Hippocampal formation (tissue), 2 donors: Measurements from ENCODE around the gene BCAN.
"Not testable (repeated sequence)": the region's sequence is repeated elsewhere in the genome, so short reads cannot be mapped to it uniquely, and the experiment has no call there.

Source experiments
- DNase-seq, 2 donors: peaks; one replicate each; lab custom pipeline; 2025; lab: John Stamatoyannopoulos, UW

Gene BCAN, protein sequence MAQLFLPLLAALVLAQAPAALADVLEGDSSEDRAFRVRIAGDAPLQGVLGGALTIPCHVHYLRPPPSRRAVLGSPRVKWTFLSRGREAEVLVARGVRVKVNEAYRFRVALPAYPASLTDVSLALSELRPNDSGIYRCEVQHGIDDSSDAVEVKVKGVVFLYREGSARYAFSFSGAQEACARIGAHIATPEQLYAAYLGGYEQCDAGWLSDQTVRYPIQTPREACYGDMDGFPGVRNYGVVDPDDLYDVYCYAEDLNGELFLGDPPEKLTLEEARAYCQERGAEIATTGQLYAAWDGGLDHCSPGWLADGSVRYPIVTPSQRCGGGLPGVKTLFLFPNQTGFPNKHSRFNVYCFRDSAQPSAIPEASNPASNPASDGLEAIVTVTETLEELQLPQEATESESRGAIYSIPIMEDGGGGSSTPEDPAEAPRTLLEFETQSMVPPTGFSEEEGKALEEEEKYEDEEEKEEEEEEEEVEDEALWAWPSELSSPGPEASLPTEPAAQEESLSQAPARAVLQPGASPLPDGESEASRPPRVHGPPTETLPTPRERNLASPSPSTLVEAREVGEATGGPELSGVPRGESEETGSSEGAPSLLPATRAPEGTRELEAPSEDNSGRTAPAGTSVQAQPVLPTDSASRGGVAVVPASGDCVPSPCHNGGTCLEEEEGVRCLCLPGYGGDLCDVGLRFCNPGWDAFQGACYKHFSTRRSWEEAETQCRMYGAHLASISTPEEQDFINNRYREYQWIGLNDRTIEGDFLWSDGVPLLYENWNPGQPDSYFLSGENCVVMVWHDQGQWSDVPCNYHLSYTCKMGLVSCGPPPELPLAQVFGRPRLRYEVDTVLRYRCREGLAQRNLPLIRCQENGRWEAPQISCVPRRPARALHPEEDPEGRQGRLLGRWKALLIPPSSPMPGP

DNA sequence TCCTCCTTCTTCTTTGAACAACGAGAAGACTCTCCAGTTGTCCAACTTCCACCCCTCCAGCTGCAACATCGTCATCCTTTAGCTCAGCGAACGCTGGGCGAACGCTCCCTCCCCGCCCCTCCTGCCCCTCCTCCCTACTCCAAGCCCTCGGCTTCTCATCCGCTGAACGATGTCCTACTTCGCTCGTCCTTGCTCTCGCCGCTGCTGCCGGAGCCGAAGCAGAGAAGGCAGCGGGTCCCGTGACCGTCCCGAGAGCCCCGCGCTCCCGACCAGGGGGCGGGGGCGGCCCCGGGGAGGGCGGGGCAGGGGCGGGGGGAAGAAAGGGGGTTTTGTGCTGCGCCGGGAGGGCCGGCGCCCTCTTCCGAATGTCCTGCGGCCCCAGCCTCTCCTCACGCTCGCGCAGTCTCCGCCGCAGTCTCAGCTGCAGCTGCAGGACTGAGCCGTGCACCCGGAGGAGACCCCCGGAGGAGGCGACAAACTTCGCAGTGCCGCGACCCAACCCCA lies at the start of gene BCAN:
BCAN (plus strand) TSS at position 357 of the 504 bp plus-strand sequence. CDS start 3,938 bp downstream, outside the sequence.
- peak; percentile 63 to 65 for DNase-seq

DNA sequence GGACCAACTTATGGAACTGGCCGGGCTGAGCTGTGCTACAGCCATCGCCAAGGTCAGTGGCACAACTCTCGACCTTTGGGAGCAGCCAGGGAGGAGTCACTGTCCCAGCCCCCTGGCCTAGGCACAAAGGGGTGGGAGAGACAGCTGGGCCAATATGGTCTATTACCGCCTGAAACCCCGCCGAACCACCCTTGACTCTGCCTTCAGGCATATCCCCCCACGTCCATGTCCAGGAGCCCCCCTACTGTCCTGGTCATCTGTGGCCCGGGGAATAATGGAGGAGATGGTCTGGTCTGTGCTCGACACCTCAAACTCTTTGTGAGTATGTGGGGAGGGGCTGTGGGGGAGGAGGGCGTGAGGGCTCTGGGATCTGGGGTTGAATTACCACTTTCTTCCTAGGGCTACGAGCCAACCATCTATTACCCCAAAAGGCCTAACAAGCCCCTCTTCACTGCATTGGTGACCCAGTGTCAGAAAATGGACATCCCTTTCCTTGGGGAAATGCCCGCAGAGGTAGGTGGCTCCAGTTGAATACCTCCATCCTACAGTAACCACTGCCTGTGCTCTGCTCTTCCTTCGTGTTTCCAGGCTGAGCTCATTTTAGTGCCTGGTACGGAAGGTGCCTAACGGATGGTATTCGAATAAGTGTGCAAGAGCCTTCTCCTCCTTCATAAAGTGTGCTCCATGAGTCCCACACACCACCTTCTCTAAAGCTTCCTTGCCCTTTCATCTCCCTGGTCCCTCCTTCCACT lies 49.6 kb upstream of the BCAN start:
- DNase-seq: no peak

DNA sequence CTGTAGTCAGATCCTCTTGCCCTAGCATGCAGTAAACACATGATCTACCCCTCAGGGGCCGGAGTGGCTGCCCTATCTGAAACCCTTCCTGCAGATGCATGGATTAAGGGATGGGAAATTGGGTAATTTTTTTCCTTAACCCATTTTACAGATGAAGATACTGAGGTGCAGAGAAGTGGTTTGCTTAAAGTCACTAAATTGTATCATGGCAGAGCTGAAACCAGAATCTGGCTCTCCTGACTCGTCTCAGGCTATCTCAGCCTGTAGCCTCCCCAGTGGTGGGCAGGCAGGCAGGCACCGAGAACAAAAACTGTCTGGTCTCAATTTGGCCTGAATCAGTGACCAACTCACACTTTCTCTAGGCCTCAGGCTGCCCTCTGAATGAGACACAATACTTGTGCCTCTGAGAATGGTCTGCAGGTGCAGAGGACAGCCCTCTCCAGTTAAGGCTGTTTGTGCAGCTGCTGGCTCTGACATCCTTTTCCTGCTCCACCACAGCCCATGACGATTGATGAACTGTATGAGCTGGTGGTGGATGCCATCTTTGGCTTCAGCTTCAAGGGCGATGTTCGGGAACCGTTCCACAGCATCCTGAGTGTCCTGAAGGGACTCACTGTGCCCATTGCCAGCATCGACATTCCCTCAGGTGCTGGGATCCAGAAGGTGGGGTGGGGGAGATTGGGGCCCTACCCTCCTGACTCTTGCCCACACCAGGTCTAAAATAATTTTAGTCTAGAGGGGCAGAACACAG lies 48.8 kb upstream of the BCAN start:
- DNase-seq: no peak

DNA sequence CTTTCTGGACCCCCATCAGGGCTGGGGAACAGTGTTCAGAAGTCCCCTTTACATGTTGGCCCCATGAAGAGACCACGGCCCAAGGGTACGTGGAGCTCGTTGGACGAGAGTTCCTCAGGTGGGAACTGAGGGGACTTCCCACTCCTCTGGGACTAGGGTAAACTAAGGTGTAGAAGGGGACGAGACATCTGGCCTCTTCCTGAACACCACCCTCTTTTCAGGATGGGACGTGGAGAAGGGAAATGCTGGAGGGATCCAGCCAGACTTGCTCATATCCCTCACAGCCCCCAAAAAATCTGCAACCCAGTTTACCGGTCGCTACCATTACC lies 48.3 kb upstream of the BCAN start:
- no peak for DNase-seq

DNA sequence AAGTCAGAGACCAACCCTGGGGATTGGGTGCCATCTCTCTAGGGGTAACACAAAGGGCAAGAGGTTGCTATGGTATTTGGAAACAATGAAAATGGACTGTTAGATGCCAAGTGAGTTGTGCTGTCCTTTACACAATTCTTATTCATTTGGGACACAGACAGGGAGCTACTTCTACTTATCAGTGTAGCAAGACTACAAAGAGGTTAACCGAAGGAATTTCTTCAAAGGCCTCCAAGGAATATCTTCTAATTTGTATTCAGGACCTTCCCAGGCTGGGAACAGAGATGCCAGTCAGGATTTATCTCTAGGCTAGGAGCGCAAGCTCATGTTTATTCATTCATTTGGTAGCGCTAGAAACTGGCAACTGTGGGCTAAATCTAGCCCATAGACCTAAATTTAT lies 47.7 kb upstream of the BCAN start:
- no peak for DNase-seq

DNA sequence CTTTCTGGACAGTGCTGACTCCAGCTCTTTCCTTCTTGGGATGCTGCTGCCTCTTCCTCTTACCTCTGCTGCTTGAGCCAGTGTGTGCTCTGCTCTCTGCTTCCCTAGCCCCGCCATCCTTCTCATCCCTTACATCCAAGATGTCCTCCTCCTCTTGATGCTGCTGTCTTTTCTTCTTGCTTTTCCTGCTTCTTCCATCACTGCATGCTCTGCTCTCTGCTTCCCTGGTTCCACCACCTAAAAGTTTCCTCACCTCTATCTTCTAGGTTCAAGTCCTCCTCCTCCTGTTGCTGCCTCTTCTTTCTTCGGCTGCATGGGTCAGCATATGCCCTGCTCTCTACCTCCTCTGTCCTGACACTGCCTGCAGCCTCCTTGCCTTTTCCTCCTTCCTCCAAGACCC lies 46.9 kb upstream of the BCAN start:
- no peak for DNase-seq

DNA sequence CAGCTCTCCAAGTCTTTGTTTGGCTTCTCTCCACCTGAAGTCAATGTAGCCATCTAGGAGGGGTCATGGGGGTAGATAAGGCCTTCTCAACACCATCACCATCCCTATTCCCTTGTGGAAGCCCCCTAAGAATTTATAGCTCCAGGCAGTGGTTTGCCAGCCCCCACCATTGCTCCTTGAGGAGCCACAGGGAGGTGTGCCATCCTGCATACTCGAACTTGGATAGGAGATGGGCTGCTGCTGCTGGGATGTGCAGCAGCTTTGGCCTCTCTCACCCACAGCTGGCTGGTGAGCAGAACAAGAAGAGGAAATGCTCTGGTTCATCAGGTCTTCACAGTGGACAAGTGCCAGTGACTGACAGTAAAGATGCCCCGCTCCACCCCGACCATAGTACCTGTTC lies 45.5 kb upstream of the BCAN start:
- no peak for DNase-seq

DNA sequence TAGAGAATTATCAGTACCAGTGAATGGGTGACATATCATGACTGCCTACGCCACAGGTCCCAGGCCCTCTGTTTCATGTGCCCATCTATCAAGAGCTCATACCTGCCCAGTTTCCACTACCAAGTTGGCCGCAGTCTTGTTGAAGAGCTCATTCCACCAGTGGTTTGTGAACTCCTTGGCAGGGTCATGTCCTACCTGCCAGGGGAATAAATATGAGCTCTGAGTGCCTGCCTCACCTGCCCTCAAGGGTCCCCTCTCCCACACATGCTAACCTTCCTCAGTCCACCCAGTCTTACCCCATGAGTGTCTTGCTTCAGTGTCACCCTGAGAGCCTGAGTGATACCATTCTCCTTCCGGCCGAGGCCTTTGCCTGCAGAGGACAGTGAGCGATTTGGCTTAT lies 43.8 kb upstream of the BCAN start:
- DNase-seq: no peak

DNA sequence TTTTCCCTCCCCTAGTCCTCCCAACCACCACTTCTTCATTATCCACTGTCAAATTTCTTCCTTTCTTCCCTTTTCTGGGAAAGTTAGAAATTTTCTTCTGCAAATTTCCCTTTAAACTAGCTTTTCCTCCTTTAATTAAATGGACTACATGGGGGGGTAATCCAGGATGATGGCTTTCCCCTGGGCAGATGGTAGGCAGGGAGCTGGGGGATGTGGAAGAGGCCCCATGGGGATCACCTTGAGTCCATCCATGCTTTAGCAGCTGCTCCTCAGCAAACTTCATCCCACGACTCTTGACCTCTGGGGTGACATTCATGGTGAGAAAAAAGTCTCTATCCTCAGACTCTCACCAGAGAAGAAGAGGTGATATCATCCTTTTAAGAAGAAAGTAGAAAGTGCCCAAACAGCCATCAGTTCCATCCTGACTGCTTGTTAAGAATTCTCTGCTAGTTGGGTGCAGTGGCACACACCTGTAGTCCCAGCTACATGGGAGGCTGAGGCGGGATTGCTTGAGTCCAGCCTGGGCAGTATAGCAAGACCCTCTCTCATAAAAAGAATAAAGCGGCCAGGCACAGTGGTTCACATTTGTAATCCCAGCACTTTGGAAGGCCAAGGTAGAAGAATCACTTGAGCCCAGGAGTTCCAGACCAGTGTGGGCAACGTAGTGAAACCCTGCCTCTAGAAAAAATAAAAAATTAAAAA lies 43.0 kb upstream of the BCAN start:
- DNase-seq: no peak

DNA sequence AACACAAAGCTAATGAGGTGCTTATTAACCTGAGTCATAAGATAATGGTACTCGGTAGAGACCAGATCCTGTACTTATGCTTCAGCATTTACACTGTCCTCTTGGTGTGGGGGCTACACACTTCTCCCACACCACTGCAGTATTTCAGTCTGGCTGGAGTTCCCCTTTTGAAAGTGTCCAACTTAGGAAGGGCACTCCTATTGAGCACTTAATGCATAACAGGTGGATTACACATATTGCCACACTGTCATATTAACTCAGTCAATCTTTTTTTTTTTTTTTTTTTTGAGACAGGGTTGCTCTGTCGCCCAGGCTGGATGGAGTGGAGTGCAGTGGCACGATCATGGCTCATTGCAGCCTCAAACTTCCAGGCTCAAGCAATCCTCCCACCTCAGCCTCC lies 42.1 kb upstream of the BCAN start:
- no peak for DNase-seq

DNA sequence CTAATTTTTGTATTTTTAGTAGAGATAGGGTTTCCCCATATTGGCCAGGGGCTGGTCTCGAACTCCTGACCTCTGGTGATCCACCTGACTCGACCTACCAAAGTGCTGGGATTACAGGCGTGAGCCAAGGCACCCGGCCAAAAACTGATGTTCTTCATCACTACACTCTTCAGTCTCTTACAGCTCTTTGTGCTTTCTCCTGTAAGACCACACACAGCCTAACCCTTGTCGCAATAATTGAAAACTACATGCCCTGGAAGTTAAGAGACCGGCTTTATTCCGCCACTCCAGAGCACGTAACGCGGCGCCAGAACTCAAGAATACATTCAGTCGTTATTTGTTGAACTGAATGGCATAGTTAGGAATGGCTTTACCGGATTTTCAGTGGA lies 41.2 kb upstream of the BCAN start:
- DNase-seq: no peak

DNA sequence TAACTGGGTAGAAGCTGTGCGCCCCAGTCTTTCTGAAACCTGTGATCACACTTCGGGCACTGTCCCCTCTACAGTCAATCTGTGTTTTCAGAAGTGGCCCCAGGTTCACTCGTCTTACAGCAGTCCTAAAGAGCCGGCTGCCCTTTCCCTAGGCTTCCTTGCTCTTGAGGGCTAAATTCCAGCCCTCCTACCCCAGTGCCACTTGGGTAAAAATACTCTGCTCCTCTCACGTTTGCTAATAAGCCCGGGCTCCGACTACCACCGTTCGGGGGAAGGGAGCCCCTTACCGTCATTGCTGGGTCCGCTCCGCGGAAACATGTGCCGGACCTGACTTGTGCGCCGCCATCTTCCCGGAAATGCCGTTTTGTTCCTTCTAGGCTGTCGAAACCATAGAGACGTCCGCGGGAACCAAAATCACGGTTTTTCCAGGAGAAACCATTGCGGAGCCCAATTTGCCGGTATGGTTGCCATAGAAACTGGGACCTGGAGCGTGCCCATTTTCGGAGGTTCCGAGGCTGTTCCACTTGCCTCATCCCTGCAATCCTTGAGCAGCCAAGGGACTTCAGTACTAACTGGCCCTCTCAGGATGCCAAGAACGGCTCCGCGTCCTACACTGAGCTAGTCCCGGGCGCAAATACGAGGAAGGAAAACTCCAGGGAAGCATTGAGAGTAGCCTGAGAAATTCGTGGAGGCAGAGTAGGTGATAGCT lies 40.6 kb upstream of the BCAN start, which contains the start of gene GPATCH4:
GPATCH4 (minus strand) TSS at position 358 of the 709 bp plus-strand sequence.
- peak; percentile 77 to 88 for DNase-seq

DNA sequence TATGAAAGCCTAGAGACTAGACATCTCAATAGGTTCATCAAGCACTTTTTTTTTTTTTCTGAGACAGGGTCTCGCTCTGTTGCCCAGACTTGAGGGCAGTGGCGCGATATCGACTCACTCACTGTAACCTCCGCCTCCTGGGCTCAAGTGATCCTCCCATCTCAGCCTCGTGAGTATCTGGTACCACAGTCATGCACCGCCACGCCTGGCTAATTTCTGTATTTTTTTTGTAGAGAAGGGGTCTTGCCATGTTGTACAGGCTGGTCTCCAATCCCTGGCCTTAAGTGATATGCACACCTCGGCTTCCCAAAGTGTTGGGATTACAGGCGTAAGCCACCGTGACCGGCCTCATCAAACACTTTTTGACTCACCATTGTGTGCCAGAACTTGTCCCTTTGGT lies 40.0 kb upstream of the BCAN start:
- no peak for DNase-seq

DNA sequence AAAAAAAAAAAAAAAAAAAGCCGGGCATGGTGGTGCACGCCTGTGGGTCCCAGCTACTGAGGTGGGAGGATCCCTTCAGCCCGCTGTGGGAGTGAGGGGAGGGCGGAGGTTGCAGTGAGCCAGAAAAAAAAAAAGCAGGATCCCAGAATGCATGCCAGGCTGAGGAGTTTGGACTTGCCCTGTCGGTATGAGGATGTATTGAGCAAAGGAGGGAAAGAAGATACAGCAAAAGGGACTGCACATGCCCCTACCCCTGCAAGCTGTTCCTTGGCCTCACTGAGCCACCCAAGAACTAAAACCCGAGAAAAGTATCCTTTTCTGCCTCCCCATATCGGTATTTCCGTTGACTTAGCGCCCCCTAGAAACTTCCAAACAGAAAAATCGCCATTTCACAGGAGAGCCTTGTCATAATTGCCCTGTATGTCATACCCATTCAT lies 39.3 kb upstream of the BCAN start:
- no peak for DNase-seq

DNA sequence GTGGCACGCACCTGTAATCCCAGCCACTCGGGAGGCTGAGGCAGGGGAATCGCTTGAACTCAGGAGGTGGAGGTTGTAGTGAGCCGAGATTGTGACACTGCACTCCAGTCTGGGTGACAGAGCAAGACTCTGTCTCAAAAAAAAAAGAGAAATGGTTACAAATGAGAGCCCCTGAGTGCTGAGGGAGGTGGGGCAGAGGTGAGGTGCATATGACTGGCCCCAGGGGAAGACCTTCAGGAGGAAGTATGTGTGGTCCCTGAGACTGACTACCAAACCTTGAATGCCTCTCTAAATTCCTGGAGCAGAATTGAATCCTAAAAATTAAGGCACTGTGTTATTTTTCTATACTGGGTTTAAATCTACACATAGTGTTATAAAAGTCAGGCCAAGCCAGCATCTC lies 34.6 kb upstream of the BCAN start:
- DNase-seq: not testable (repeated sequence)

DNA sequence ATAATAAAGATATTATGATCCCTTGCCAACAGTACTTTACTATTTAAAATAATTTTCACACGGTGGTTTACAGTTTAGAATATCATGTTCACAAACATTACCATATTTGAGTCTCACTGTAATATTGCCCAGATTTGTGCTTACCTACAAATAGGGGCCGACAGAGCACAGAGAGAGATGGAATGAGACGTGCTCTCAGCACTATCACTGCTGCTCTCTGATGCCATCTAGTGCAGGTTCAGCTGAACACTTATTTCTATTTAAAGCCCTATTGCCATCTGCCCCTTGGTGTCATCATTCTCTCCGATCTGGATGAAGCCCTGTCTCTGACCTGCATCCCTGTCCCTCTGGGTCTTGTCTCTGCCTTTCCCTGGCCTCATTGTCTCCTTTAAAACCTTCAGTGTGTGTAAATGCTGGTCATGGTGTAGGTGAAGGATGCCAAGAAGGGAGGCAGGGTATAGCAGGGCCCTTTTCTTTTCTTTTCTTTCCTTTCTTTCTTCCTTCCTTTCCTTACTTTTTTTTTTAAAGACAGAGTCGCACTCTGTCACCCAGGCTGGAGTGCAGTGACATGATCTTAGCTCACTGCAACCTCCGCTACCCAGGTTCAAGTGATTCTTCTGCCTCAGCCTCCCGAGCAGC lies 33.8 kb upstream of the BCAN start:
- DNase-seq: peak; percentile 64 to 81

DNA sequence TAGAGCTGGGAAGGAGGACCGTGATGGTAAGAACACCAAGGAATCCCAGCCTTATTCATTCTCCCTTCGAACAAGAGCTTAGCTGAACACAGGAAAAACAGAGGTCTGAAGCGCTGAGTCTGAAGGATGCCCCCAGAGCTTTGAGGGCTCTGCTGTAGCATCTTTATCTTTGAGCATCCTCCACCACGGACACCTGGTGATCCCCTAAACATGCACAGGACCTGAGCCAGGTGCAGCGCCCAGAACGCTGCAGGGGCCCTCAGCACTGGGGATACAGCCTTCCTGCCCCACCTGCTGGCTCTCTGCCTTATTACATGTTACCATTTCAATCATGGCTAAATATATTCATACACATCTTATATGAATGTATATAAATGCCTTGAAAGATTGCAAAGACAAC lies 32.9 kb upstream of the BCAN start:
- no peak for DNase-seq

DNA sequence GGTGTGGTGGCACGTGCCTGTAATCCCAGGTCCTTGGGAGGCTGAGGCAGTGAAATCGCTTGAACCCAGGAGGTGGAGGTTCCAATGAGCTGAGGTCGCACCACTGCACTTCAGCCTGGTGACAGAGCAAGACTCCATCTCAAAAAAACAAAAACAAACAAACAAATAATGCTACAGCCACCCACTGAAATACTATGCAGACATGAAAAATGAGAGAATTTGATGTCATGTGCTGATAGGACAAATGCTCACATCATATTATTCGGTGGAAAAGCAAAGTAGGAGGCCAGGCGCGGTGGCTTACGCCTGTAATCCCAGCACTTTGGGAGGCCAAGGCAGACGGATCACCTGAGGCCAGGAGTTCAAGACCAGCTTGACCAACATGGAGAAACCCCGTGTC lies 31.8 kb upstream of the BCAN start:
- not testable (repeated sequence) for DNase-seq

DNA sequence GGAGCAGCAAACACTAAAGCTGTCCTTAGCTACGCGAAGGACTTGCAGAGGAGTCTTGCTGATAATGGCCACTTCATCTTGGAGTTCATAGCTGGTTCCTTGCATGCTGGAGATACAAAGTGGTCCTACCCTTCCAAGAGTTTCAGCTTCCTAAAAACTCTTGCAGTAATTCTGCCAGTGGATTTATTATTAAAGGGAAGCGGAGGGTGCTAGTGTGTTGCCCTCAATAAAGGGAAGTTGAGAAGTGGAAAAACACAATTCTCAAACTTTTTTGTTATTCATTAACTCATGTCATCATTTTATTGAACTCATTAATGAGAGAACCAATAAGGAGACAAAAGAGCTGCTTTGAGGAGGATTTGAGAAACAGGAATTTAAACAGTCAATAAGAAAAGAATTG lies 29.3 kb upstream of the BCAN start:
- no peak for DNase-seq

DNA sequence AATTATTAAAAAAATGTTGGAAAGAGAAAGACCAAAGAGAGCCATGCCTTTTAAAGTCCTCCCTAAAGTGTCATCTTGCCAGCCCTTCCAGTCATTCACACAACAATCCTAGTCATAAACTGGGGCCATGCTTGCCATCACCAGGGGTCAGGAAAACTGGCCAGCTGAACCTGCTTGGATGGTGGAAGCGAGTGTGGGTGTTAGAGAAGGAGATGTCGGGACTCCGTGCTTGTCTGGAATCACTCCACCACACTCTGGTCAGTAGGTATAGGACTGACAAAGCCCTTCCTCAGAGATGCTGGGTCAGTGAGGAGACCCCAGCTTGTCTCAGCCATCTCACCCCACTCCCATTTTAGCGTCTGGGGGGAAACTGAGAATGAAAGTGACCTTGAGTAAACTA lies 26.0 kb upstream of the BCAN start:
- DNase-seq: no peak
